GM18517 (cell line): Measurements from ENCODE around the gene TFB2M.

Experiments
- ATAC-seq: cut with Tn5 transposase; IDR thresholded peaks from one replicate; pipeline ENCODE4 v1.9.1; 2021; ENCODE audit warnings: mild to moderate bottlenecking, moderate library complexity; ENCODE audit not compliant: unreplicated experiment

The TFB2M gene

DNA sequence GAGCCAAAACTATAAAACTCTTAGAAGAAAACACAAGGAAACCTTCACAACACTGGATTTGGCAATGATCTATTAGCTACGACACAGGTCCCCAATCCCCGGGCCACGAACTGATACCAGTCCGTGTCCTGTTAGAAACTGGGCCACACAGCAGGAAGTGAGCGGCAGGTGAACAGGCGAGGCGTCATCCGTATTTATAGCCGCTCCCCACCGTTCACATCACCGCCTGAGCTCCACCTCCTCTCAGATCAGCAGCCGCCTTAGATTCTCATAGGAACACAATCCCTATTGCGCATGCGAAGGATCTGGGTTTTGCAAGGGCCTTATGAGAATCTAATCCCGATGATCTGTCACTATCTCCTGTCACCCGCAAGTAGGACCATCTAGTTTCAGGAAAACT, 11.9 kb downstream of the TFB2M start:
- no peak for ATAC-seq

DNA sequence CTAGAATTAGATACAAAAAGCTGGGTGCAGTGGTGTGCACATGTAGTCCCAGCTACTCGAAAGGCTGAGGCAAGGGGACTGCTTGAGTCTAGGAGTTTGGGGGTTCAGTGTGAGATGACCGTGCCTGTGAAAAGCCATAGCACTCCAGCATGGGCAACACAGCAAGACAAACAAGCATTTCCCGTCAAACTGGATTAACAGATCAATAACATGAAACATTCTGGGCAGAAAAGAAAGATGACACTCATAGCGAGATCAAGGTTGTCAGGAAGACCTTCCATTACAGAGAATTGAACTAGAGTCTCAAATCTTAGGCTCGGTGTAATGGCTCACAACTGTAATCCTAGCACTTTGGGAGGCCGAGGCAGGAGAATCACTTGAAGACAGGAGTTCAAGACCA, 14.0 kb downstream of the TFB2M start:
- ATAC-seq, result no peak

- no peak for ATAC-seq
These were observed 15.7 kb downstream of the TFB2M start for GRCh38 chr1:246550402-246550801.

DNA sequence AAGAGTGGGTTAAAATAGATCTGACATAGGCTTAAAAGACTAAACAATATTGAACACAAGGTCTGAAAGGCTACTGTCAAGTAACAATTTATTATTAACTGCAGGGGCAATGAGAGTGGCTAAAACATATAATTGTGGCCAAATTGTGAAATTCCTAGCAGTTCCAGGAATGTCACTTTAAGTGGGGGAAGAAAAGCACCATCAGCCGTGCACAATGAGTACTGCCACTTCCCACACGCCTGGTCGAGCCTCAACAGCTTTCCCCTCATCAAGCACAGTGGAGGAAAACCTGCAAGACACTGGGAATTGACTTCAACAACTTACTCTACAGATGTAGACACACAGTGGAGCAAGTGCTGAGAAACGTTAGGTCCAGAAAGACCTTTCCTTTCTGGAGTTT, 16.4 kb downstream of the TFB2M start:
- no peak for ATAC-seq

- ATAC-seq, result no peak
These were observed 22.1 kb downstream of the TFB2M start for GRCh38 chr1:246544001-246544400.

DNA sequence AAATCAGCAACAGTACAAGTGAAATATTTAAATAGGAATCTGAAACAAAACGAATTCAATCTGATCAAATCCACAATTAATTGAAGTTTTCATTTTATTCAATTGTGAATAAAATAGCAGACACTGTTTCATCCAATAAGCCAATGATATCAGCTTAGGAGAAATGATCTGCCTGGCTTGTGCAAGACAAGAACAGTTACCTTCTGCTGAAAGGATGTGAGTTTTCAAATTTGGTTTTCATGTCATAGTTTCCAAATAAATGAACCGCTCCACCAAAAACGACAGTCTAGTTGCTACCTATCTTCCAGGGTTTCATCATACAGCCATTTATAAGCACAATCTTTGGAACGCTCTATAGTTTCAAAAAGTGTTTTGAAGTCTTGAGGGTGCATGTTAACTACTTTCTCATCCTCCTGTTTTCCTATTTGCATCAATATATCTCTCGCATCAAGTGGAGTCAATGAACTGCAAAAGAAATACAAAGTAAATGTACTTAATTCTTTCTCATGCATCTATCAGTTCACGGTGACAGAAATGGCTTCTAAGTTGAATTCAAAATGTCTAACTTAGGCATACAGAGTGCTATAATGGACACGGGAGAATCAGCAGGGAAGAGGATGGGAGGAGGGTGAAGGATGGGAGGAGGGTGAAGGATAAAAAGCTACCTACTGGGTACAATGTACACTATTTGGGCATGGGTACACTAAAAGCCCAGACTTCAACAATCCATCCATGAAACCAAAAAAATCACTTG, 25.1 kb downstream of the TFB2M start:
- ATAC-seq, result no peak

- no peak for ATAC-seq
These were observed 28.2 kb downstream of the TFB2M start for GRCh38 chr1:246537887-246538286.

GRCh38 chr1:246537441-246537840, 28.6 kb downstream of the TFB2M start:
- ATAC-seq, result no peak

- ATAC-seq, result no peak
These were observed 31.9 kb downstream of the TFB2M start for GRCh38 chr1:246534114-246534513.

- no peak for ATAC-seq
These were observed 32.6 kb downstream of the TFB2M start for GRCh38 chr1:246533371-246533905.

GRCh38 chr1:246532519-246532918, 33.5 kb downstream of the TFB2M start:
- ATAC-seq, result no peak

DNA sequence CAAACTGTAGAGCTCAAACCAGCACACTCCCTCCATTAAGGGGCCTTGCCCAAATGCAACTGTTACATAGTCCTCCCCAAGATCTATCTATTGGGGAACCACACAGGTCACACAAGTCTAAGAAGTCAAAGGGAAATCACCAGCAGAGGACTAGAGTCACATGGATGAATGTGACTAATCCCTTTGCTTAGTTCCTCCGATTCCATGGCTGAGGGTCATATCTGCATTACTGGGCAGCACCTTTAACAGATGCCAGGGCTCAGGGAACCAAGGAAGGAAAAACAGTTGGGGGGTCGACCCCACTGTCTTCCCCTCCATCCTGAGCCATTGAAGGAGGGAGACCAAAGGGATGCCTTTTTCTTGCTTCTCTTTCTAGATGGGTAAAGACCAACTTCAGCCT, 35.6 kb downstream of the TFB2M start:
- ATAC-seq, result no peak

GRCh38 chr1:246528933-246529731, 36.9 kb downstream of the TFB2M start:
- no peak for ATAC-seq

DNA sequence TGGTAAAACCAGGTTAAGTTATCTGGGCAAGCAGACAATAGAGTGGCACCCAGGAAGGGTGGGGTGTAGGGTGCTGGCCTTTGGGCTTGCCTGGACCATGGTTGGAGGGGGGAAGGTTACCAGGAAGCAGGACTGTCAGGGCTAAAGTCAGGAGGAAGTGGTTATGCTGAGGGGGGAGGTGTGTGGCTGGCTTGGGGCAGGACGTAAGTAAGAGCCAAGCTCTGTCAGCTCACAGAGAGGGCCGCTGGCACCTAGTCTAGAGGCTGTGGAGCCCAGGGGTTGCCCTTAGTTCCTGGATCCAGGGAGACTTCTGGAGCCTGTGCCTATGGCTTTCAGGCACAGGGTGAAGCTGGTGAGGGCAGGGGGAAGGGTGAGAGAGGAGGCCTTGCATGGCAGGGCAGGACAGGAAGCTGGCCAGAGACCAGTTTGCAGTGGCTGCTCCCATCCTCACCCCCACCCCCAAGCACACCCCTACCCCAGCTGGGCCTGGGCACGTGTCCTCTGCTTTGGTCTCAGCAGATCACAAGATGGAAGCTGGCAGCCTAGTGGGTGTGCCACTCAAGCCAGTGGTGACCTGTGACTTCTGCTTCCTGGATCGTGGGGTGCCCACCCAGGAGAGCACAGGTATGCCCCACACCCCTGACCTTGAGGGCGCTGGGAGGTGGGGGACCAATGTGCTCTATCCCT, 38.5 kb downstream of the TFB2M start:
- no peak for ATAC-seq

- ATAC-seq, result no peak
These were observed 39.1 kb downstream of the TFB2M start for GRCh38 chr1:246526915-246527314.

DNA sequence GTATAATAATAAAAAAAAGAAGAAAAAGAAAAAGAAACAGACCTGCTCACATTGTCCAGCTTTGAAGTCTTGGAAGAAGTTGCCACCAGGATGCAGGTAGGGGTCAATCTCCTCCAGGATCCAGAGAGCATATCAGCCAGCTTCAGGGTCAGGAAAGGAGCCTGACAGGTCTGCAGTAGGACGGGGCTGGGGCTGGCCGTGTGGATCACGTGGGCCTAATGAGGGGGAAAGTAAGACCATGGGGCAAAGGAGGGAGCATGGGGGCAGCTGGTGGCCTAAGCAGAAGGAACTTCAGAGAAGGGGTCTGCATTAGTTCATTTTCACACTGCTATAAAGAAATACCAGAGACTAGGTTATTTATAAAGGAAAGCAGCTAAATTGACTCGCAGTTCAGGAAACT, 39.7 kb downstream of the TFB2M start:
- ATAC-seq, result no peak

DNA sequence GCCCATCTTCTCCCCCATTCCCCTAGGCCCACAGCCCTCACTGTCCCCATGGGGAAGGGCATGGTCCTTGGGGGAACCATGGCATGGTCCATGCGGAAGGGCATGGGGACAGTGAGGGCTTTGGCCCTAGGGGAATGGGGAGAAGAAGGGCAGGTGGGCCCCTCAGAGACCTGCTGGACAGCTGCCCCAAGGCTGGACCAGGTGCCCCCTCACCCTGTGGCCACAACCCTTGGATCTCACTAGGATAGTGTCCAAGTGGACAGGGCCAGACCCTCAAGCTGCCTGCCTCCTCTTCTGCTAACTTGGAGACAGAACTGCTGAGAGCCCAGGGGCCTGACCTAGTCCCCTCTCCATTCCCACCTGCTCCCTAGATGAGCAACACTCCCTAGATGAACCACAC, 46.5 kb downstream of the TFB2M start:
- no peak for ATAC-seq

DNA sequence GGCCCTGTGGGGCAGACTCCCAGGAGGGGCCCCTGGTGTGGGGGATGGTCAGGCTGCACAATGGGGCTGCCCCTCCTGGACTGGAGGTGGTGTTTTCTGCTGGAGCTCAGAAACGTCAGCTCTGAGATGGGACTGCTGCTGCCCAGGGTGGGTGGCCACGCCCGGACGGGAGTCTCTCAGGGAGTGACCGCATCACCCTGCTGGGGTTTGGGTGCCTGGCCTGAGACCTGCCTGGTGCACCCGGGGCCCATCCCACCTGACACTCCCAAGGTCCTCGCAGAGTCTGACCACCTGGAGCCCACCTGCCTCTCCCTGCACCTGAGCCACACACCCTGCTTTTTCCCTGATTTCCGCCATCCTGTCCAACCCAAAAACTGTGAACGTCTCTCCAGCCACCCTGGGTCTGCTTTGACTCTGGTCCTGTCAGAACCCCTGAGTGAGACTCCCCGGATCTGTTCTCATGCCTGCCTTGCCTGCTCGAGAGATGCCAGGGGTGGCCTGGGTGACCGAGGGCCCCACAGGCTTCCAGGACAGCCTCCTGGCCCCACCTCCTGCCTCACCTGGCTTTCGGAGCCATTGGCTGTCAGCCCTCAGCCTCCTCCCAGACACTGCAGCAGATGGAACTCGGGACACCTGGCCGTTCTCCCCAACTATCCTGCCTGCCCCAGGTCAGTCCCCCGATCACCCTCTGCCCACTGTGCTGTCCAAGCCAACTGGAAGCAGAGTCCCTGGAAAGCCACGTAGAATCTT, 47.4 kb downstream of the TFB2M start:
- ATAC-seq, result no peak

GRCh38 chr1:246517391-246517790, 48.7 kb downstream of the TFB2M start:
- no peak for ATAC-seq

DNA sequence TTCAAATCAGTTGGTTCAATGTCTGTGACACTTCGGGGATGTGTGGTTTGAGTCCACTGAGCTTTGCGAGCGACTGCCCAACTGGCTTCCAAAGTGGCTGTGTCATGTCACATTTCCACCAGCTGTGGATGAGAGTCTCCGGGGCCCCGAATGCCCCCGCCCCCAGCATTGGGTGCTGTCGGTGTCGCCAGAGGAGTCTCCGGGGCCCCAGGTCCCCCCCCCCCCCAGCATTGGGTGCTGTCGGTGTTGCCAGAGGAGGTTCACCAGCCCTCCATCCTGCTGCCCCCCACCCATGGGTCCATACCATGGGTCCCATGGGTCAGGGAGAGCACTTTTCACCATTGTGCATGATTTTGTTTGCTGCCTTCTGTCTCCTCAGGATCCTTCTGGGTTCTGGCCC, 49.9 kb downstream of the TFB2M start:
- no peak for ATAC-seq
